CD4-positive, alpha-beta T cell treated with Interleukin-12 subunit alpha and Interleukin-12 subunit beta, for 1 hour (primary cell): ENCODE data around the gene PCP4.

Experiments
- DNase-seq: peaks from one replicate; pipeline ENCODE4 v3.0.0-alpha.2; 2020

PCP4 gene

GRCh38 chr21:39976800-39977199, 109.6 kb downstream of the PCP4 start:
- DNase-seq, result no peak
